22Rv1 (cell line): ENCODE data around the gene TENM4.

Source experiments
- ZFX ChIP-seq: fragments of 450-650 bp; IDR thresholded peaks from 2 replicates; pipeline ENCODE4 v1.6.1; 2017; ENCODE audit warnings: antibody characterized with exemption, borderline replicate concordance
- TF ChIP-seq, protein P1 (sequence below): fragments of 450-650 bp; IDR thresholded peaks from 2 replicates; pipeline ENCODE4 v1.5.1; 2017; ENCODE audit warnings: mild to moderate bottlenecking

DNA sequence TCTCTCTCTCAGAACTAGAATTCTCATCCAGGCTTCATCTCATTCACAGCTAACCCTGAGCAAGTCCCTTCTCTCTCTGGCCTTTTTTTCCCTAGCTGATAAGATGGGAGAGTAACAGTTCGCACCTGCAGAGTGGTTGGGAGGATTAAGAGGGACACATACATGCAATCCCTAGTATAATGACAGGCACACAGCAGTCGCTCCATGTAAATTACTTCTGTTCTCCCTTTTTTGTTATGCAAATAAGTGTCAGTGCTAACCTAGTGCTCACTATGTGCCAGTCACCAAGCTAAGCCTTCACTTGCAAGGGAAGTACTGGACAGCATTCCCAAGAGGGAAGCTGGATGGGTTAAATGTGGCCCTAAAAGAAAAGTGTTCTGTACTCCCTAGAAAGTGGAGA, 63.4 kb downstream of the TENM4 start:
- TF ChIP-seq, protein P1, sequence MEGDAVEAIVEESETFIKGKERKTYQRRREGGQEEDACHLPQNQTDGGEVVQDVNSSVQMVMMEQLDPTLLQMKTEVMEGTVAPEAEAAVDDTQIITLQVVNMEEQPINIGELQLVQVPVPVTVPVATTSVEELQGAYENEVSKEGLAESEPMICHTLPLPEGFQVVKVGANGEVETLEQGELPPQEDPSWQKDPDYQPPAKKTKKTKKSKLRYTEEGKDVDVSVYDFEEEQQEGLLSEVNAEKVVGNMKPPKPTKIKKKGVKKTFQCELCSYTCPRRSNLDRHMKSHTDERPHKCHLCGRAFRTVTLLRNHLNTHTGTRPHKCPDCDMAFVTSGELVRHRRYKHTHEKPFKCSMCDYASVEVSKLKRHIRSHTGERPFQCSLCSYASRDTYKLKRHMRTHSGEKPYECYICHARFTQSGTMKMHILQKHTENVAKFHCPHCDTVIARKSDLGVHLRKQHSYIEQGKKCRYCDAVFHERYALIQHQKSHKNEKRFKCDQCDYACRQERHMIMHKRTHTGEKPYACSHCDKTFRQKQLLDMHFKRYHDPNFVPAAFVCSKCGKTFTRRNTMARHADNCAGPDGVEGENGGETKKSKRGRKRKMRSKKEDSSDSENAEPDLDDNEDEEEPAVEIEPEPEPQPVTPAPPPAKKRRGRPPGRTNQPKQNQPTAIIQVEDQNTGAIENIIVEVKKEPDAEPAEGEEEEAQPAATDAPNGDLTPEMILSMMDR, result no peak
- no peak for TF ChIP-seq ZFX
